GM04503 (cell line): Measurements from ENCODE around the gene SLC35B1.

ENCODE experiments used
- DNase-seq: peaks from one replicate; pipeline ENCODE4 v3.0.0-alpha.2; 2012; ENCODE audit warnings: low read depth

Gene SLC35B1

DNA sequence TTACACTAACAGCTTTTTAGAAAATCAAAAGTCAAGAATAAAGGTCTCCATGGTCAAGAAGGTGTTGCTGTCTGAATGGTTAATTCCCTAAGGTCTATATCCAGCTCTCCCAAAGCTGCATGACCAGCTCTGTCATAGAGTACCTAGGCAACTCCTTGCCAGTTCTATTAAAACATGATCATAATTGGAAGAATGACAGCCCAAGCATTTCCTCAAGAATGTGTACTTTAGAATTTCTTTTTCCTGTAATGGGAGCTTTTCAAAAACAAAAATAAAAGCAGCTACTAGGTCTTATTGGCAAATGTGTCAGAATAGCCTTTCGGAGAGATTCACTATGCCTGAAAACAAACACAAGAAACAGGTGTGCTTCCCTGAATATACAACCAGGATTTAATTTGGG, 37.8 kb downstream of the SLC35B1 start:
- no peak for DNase-seq

DNA sequence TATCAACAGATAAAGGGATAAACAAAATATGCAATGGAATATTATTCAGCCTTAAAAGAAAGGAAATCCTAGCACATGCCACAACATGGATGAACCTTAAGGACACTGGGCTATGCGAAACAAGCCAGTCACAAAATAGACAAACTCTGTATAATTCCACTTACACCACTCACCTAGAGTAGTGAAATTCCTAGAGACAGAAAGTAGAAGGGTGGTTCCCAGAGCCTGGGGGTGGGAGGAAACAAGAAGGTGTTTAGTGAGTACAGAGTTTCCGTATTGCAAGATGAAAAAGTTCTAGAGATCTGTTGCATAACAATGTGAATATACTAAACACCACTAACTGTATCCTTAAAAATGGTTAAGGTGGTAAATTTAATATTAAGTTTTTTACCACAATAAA, 39.9 kb downstream of the SLC35B1 start:
- DNase-seq = no peak

DNA sequence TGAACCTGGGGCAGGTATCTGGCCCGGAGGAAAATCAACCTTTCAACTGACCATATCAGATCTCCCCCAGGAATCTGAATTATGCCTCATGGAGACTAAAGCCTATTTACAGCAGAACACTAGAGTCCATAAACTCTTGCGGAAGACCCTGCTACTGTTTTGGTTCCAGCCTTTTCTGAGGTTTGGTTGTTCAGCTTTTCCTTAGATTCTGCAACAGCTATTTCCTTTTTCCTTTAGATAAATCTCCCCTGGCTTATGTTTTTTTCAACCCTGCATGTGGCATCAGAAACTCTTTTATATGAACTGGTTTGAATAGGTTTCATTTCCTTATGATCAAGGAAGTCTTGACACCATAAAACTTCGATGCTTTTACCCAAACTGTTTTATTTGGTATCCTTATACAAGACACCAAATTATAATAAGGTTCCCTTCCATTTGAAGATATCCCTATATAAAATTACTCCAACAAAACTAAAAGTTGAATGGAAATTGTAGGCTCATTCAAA, 43.0 kb downstream of the SLC35B1 start:
- DNase-seq = no peak

DNA sequence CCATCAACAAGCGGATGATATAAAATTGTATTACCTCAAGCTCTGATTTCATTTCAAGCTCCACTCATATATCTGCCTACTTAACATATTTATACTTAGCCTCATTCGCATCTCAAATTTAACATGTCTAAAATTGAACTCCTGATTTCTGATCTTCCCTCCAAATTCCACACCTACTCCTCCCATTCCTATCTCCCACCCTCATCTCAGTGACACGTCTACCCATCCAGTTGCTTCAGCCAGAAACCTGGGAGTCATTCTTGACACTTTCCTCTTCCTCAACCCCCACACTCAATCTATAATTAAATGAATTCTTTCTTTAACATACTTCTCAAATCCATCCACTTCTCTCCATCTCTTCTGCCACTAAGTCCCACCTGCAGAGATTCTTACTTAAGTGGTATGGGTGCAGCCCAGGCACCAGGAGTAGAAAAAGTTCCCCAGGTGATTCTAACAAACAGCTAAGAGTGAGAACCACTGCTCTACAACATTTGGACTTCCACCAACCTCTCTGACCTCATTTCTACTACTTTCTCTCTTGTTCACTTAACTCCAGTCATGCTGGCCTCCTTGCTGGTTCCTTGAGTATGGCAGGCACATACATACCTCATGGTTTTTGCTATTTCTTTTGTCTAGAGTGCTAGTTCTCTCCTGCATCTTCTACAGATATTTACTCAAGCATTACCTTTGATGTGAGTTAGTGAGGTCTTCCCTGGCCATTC, 47.9 kb downstream of the SLC35B1 start:
- DNase-seq = no peak

DNA sequence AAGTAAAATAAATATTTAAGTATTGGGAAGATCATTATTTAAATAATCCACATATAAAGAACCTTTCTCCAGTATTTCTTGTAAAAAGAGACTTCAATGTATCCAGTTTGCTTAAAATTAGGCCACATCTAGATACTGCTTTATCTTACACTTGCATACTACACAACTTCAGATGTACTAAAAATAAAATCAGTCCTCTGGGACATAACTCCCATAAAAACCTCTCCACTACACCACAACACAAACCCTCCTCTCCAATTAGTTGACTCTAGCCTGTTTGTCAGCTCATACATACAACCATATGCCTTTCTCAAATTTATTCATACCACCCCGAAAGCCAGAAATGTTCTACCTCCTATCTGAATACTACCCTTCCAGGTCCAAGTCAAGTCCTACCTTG, 51.5 kb downstream of the SLC35B1 start:
- DNase-seq = no peak
